Parathyroid adenoma (tissue), 2 donors: ENCODE results near the gene ZNF140.

Experiments used
- H2AFZ ChIP-seq: fragments of 300-600 bp; sonication (generic); one replicate; pipeline ENCODE4 v1.7.0; 2017; ENCODE audit warnings: antibody characterized with exemption, mild to moderate bottlenecking
- H3K27ac ChIP-seq: fragments of 300-600 bp; sonication (generic); one replicate; pipeline ENCODE4 v1.7.0; 2017
- H3K27me3 ChIP-seq: fragments of 300-600 bp; sonication (generic); one replicate; pipeline ENCODE4 v1.7.0; 2017; ENCODE audit warnings: low read length; ENCODE audit not compliant: control insufficient read depth, insufficient read depth
- H3K36me3 ChIP-seq: fragments of 300-600 bp; sonication (generic); one replicate; pipeline ENCODE4 v1.7.0; 2017; ENCODE audit warnings: low read length; ENCODE audit not compliant: control insufficient read depth, insufficient read depth
- H3K4me1 ChIP-seq: fragments of 300-600 bp; sonication (generic); one replicate; pipeline ENCODE4 v1.7.0; 2017; ENCODE audit warnings: control low read depth
- H3K4me2 ChIP-seq: fragments of 300-600 bp; sonication (generic); one replicate; pipeline ENCODE4 v1.7.0; 2017; ENCODE audit warnings: low read length
- H3K4me3 ChIP-seq: fragments of 300-600 bp; sonication (generic); one replicate; pipeline ENCODE4 v1.7.0; 2017; ENCODE audit warnings: low read depth, low read length
- H3K79me2 ChIP-seq: fragments of 300-600 bp; sonication (generic); one replicate; pipeline ENCODE4 v1.7.0; 2017; ENCODE audit warnings: control low read depth
- H3K9ac ChIP-seq: fragments of 300-600 bp; sonication (generic); one replicate; pipeline ENCODE4 v1.7.0; 2017; ENCODE audit warnings: mild to moderate bottlenecking
- H3K9me3 ChIP-seq: fragments of 300-600 bp; sonication (generic); one replicate; pipeline ENCODE4 v1.7.0; 2017; ENCODE audit warnings: low read length; ENCODE audit not compliant: control insufficient read depth
- CTCF ChIP-seq: fragments of 300-600 bp; sonication (generic); IDR thresholded peaks from one replicate; pipeline ENCODE4 v1.7.0; 2017; ENCODE audit warnings: antibody characterized with exemption, mild to moderate bottlenecking
- donor health status: primary hyperparathyroidism.

ZNF140 gene

DNA sequence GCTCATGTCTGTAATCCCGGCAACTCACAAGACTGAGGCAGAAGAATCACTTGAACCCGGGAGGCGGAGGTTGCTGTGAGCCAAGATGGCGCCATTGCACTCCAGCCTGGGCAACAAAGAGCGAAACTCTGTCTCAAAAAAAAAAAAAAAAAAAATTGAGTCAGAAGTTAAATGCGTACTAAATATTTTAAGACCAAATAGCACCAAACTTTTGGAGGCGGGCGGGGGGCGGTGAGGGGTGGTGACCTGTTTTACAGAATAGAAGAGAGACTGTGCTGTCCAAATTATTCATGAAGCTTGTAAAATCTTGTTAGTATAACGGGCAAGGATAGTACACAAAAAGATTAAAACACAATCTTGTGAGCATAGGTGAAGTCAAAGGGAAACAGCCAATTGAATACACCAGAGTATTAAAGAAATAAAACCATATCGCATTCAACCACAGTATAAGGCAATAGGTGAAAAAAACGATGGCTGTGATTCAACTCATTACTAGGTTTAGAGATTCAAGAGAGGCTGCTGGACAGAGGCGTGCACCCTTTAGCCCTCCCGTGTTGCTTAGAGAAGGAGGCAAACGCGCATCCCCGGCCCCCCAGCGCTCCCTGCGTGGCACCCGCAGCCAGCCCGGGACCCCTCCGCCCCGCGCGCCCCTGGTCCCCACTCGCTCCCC lies 48.8 kb downstream of the ZNF140 start:
- no peaks in the 10 kb centered on the region for H3K9me3 ChIP-seq

GRCh38 chr12:133130038-133130807 lies 49.5 kb downstream of the ZNF140 start, which contains the start of the genes ZNF10 and ZNF891:
TSS of gene ZNF10 (plus strand) at chr12:133130627. CDS start at chr12:133144493, 13,866 bp downstream.
TSS of gene ZNF891 (minus strand) at chr12:133130274. CDS start at chr12:133121918, 8,356 bp downstream.
- no peaks in the 10 kb centered on the region for H3K27me3 ChIP-seq
- TF ChIP-seq CTCF, result no peak
- H3K4me3 ChIP-seq, result peak within 1 kb of the TSS; percentile 99
- H3K4me2 ChIP-seq, result peak within 1 kb of the TSS; percentile 97
- H3K36me3 ChIP-seq, result no peaks in the 10 kb centered on the region
- peak within 1 kb of the TSS; percentile 86 for H3K27ac ChIP-seq
- no peaks in the 10 kb centered on the region for H3K4me1 ChIP-seq
- H3K9me3 ChIP-seq, result no peaks in the 10 kb centered on the region
- no peaks in the 10 kb centered on the region for H3K79me2 ChIP-seq
- H3K9ac ChIP-seq, result peak within 1 kb of the TSS; percentile 29
- peak within 1 kb of the TSS; percentile 94 for H2AFZ ChIP-seq

More for the DNA sequence above, 48.8 kb downstream of the ZNF140 start:
- no peak overlapping the region for H3K9ac ChIP-seq
- no peaks in the 10 kb centered on the region for H3K36me3 ChIP-seq
- H2AFZ ChIP-seq, result peak overlapping the region; percentile 94
- peak overlapping the region; percentile 86 for H3K27ac ChIP-seq
- no peaks in the 10 kb centered on the region for H3K79me2 ChIP-seq
- no peaks in the 10 kb centered on the region for H3K4me1 ChIP-seq
- peak overlapping the region; percentile 97 for H3K4me2 ChIP-seq
- no peak for TF ChIP-seq CTCF
- H3K4me3 ChIP-seq, result peak overlapping the region; percentile 99
- no peaks in the 10 kb centered on the region for H3K27me3 ChIP-seq

- Histone ChIP-seq H3K79me2 (no peaks in the 10 kb centered on the region), H3K9ac (no peak overlapping the region), H3K4me3 (peak overlapping the region; percentile 99), H3K4me2 (peak overlapping the region; percentile 97), H3K4me1 (no peaks in the 10 kb centered on the region), H3K27ac (peak overlapping the region; percentile 86), H2AFZ (peak overlapping the region; percentile 94), H3K36me3 (no peaks in the 10 kb centered on the region), H3K27me3 (no peaks in the 10 kb centered on the region), H3K9me3 (no peaks in the 10 kb centered on the region)
- TF ChIP-seq CTCF, result no peak
Observed at GRCh38 chr12:133130808-133131128, 50.0 kb downstream of the ZNF140 start.

- Histone ChIP-seq H3K9ac (no peak overlapping the region), H3K4me1 (no peaks in the 10 kb centered on the region), H3K27me3 (no peaks in the 10 kb centered on the region), H3K4me3 (no peak overlapping the region), H3K79me2 (no peaks in the 10 kb centered on the region), H3K9me3 (no peaks in the 10 kb centered on the region), H3K36me3 (no peaks in the 10 kb centered on the region), H3K4me2 (no peak overlapping the region), H2AFZ (no peak overlapping the region), H3K27ac (no peak overlapping the region)
- no peak for TF ChIP-seq CTCF
Observed at GRCh38 chr12:133135747-133136146, 55.0 kb downstream of the ZNF140 start.
